Esophagus squamous epithelium (tissue), 4 donors: ENCODE results near the gene COL3A1.

ENCODE experiments used
- CTCF ChIP-seq, 6 experiments: fragments of 450-650 bp in 4 of 6; fragments of 200-600 bp in 2 of 6; sonication (generic) in 2 of 6; IDR thresholded peaks; one replicate each; pipeline ENCODE4 v1.5.1; 2016 to 2019; ENCODE audit warnings: antibody characterized with exemption in 6 of 6, mild to moderate bottlenecking in 4 of 6, moderate library complexity in 4 of 6
- POLR2A ChIP-seq, 4 donors: fragments of 450-650 bp; IDR thresholded peaks; one replicate each; pipeline ENCODE4 v1.6.1; 2017; ENCODE audit warnings: antibody characterized with exemption in 4 of 4, mild to moderate bottlenecking in 4 of 4, moderate library complexity in 3 of 4

GRCh38 chr2:189020179-189020578 is 46.0 kb downstream of the COL3A1 start:
- TF ChIP-seq CTCF (IDR thresholded peaks at IDR 0.05) = no peak
- TF ChIP-seq POLR2A (IDR thresholded peaks at IDR 0.05) = no peak
